DOHH2 (cell line): ENCODE results near the gene DYRK1A.

ENCODE experiments used
- EZH2phosphoT487 ChIP-seq: fragments of 200-600 bp; sonication (generic); IDR thresholded peaks from 2 replicates; pipeline ENCODE4 v1.6.1; 2017; ENCODE audit warnings: borderline replicate concordance, mild to moderate bottlenecking, antibody characterized with exemption, low read length, moderate library complexity, mixed read lengths
- TF ChIP-seq, protein P1 (sequence below): fragments of 200-600 bp; sonication (generic); IDR thresholded peaks from one replicate; pipeline ENCODE4 v1.5.1; 2014; ENCODE audit warnings: antibody characterized with exemption, mild to moderate bottlenecking, low read depth, low read length; ENCODE audit not compliant: poor library complexity, severe bottlenecking

DNA sequence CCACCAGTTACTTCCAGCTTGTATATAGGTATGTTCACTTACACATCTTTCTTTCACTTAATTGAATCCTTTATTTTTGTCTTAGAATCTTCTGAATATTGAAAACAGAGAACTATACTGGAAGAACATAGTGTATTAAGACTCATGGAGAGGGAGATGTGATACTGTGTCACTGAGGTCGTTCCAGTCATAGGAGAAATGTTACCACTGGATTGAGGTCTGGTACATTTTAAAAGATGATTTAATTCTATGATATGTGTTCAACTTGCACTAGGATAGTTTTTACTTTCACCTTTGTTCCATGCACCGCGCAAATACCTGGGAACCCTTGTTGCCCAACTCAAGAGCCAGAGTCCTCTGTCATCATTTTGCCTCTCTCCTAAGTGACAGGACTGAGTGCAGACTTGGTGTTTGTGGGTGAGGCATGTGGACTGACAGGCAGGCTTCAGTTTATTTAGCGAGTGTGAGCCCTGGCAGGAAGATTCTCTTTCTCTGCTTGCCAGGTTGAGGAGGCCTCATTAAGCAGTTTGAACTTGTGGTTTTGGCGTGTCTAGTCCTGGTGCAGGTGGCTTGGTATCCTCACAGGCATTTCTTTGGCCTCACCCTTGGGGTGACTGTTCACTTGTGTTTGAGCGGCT is 63.7 kb downstream of the DYRK1A start:
- TF ChIP-seq, protein P1, sequence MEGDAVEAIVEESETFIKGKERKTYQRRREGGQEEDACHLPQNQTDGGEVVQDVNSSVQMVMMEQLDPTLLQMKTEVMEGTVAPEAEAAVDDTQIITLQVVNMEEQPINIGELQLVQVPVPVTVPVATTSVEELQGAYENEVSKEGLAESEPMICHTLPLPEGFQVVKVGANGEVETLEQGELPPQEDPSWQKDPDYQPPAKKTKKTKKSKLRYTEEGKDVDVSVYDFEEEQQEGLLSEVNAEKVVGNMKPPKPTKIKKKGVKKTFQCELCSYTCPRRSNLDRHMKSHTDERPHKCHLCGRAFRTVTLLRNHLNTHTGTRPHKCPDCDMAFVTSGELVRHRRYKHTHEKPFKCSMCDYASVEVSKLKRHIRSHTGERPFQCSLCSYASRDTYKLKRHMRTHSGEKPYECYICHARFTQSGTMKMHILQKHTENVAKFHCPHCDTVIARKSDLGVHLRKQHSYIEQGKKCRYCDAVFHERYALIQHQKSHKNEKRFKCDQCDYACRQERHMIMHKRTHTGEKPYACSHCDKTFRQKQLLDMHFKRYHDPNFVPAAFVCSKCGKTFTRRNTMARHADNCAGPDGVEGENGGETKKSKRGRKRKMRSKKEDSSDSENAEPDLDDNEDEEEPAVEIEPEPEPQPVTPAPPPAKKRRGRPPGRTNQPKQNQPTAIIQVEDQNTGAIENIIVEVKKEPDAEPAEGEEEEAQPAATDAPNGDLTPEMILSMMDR = no peak
- no peak for TF ChIP-seq EZH2phosphoT487
